H9 (cell line): ENCODE data around the gene NEMP1. TPM values are rescaled to one million over a fixed set of nuclear protein-coding genes. Genes with fewer than 3 reads are reported as not detected.

Experiments used
- DNase-seq: peaks from one replicate; pipeline ENCODE4 v3.0.0-alpha.2; 2017
- H2AFZ ChIP-seq: one replicate; pipeline ENCODE4 v1.6.1; 2013; ENCODE audit warnings: mild to moderate bottlenecking, low read length, control low read depth, moderate library complexity
- H2AK5ac ChIP-seq: 2 replicates; pipeline ENCODE4 v1.6.1; 2013; ENCODE audit warnings: low read length, control low read depth, mixed read lengths; ENCODE audit not compliant: insufficient read length
- H2BK120ac ChIP-seq: one replicate; pipeline ENCODE4 v1.6.1; 2013; ENCODE audit warnings: low read depth, mild to moderate bottlenecking, low read length, control low read depth, inconsistent platforms; ENCODE audit not compliant: poor library complexity, severe bottlenecking
- H2BK12ac ChIP-seq: 2 replicates; pipeline ENCODE4 v1.6.1; 2013; ENCODE audit warnings: low read length, control low read depth, mixed read lengths, low read depth; ENCODE audit not compliant: insufficient read length
- H2BK15ac ChIP-seq: 2 replicates; pipeline ENCODE4 v1.6.1; 2013; ENCODE audit warnings: low read depth, low read length, control low read depth
- H2BK20ac ChIP-seq: one replicate; pipeline ENCODE4 v1.6.1; 2013; ENCODE audit warnings: low read depth, mild to moderate bottlenecking, low read length, control low read depth, inconsistent platforms; ENCODE audit not compliant: poor library complexity, severe bottlenecking
- H2BK5ac ChIP-seq: 2 replicates; pipeline ENCODE4 v1.6.1; 2013; ENCODE audit warnings: low read length, control low read depth, mixed read lengths; ENCODE audit not compliant: insufficient read length
- H3K14ac ChIP-seq: 2 replicates; pipeline ENCODE4 v1.6.1; 2013; ENCODE audit warnings: low read length, control low read depth; ENCODE audit not compliant: insufficient read depth
- H3K18ac ChIP-seq: 2 replicates; pipeline ENCODE4 v1.6.1; 2013; ENCODE audit warnings: low read depth, mild to moderate bottlenecking, mixed read lengths, low read length, control low read depth; ENCODE audit not compliant: insufficient read length
- H3K23ac ChIP-seq: 2 replicates; pipeline ENCODE4 v1.6.1; 2013; ENCODE audit warnings: low read length, control low read depth, mixed read lengths, low read depth; ENCODE audit not compliant: insufficient read length
- H3K23me2 ChIP-seq: 2 replicates; pipeline ENCODE4 v1.6.1; 2013; ENCODE audit warnings: low read depth, mild to moderate bottlenecking, mixed read lengths, low read length, control low read depth; ENCODE audit not compliant: insufficient read length, poor library complexity, severe bottlenecking
- H3K27ac ChIP-seq: 2 replicates; pipeline ENCODE4 v1.5.1; 2013; ENCODE audit warnings: low read length, control low read depth, mixed read lengths, low read depth; ENCODE audit not compliant: insufficient read length
- H3K27me3 ChIP-seq: 2 replicates; pipeline ENCODE4 v1.6.1; 2013; ENCODE audit warnings: low read length, control low read depth, inconsistent platforms; ENCODE audit not compliant: insufficient read depth
- H3K4ac ChIP-seq: 2 replicates; pipeline ENCODE4 v1.6.1; 2013; ENCODE audit warnings: low read depth, mild to moderate bottlenecking, control low read depth, inconsistent platforms, low read length, moderate library complexity
- H3K4me1 ChIP-seq: 2 replicates; pipeline ENCODE4 v1.6.1; 2013; ENCODE audit warnings: low read length, control low read depth, inconsistent platforms; ENCODE audit not compliant: insufficient read depth
- H3K4me2 ChIP-seq: 2 replicates; pipeline ENCODE4 v1.6.1; 2013; ENCODE audit warnings: low read length, control low read depth, mixed read lengths; ENCODE audit not compliant: insufficient read length, insufficient read depth
- H3K56ac ChIP-seq: 2 replicates; pipeline ENCODE4 v1.6.1; 2013; ENCODE audit warnings: low read depth, mild to moderate bottlenecking, mixed read lengths, low read length, control low read depth; ENCODE audit not compliant: insufficient read length
- H3K79me1 ChIP-seq: 2 replicates; pipeline ENCODE4 v1.6.1; 2013; ENCODE audit warnings: low read depth, mild to moderate bottlenecking, moderate library complexity, low read length, control low read depth, inconsistent platforms; ENCODE audit not compliant: insufficient read depth, poor library complexity, severe bottlenecking
- H3K79me2 ChIP-seq: 2 replicates; pipeline ENCODE4 v1.6.1; 2013; ENCODE audit warnings: low read length, control low read depth, inconsistent platforms; ENCODE audit not compliant: insufficient read depth
- H3K9ac ChIP-seq: 2 replicates; pipeline ENCODE4 v1.6.1; 2013; ENCODE audit warnings: low read length, control low read depth, mixed read lengths; ENCODE audit not compliant: insufficient read length; ENCODE audit errors: extremely low read depth
- H3K9me3 ChIP-seq: one replicate; pipeline ENCODE4 v1.6.1; 2013; ENCODE audit warnings: low read depth, low read length, inconsistent platforms; ENCODE audit not compliant: control insufficient read depth
- H3T11ph ChIP-seq: one replicate; pipeline ENCODE4 v1.6.1; 2013; ENCODE audit warnings: mild to moderate bottlenecking, low read length, control low read depth, inconsistent platforms
- H4K20me1 ChIP-seq: one replicate; pipeline ENCODE4 v1.6.1; 2013; ENCODE audit not compliant: control insufficient read depth, insufficient read length, insufficient read depth
- H4K5ac ChIP-seq: 2 replicates; pipeline ENCODE4 v1.6.1; 2013; ENCODE audit warnings: low read depth, mild to moderate bottlenecking, mixed read lengths, low read length, control low read depth; ENCODE audit not compliant: insufficient read length
- H4K8ac ChIP-seq: replicated peaks from 2 replicates; pipeline ENCODE4 v1.6.1; 2013; ENCODE audit warnings: low read length, control low read depth, mixed read lengths, low read depth; ENCODE audit not compliant: insufficient read length
- H4K91ac ChIP-seq: 2 replicates; pipeline ENCODE4 v1.6.1; 2013; ENCODE audit warnings: low read depth, mild to moderate bottlenecking, moderate library complexity, mixed read lengths, low read length, control low read depth; ENCODE audit not compliant: insufficient read length
- H3K27ac Mint-ChIP-seq, 3 experiments: 2 replicates in 2 of 3; 3 replicates in 1 of 3; pipeline ENCODE4 v1.8.0; 2020 to 2021; ENCODE audit warnings: mixed read lengths in 3 of 3, mild to moderate bottlenecking in 1 of 3, moderate library complexity in 1 of 3
- H3K27me3 Mint-ChIP-seq: 2 replicates; pipeline ENCODE4 v1.8.0; 2021; ENCODE audit warnings: low read depth, mild to moderate bottlenecking, moderate library complexity, mixed read lengths
- H3K36me3 Mint-ChIP-seq, 3 experiments: 2 replicates in 2 of 3; 3 replicates in 1 of 3; pipeline ENCODE4 v1.8.0; 2020 to 2021; ENCODE audit warnings: low read depth in 3 of 3, mixed read lengths in 3 of 3; ENCODE audit not compliant: insufficient read depth in 1 of 3
- H3K4me1 Mint-ChIP-seq, 2 experiments: 2 replicates each; pipeline ENCODE4 v1.8.0; 2020; ENCODE audit warnings: mixed read lengths in 2 of 2
- H3K4me3 Mint-ChIP-seq, 2 experiments: 2 replicates in 1 of 2; 3 replicates in 1 of 2; pipeline ENCODE4 v1.8.0; 2020 to 2021; ENCODE audit warnings: mild to moderate bottlenecking in 2 of 2, mixed read lengths in 2 of 2, moderate library complexity in 1 of 2
- H3K9me3 Mint-ChIP-seq, 2 experiments: 2 replicates in 1 of 2; 3 replicates in 1 of 2; pipeline ENCODE4 v1.8.0; 2020; ENCODE audit warnings: mild to moderate bottlenecking in 2 of 2, mixed read lengths in 2 of 2, moderate library complexity in 1 of 2
- WGBS: extraction: QIAGEN DNeasy Blood & Tissue Kit; methylation state at CpG from one replicate; pipeline ENCODE4 v1.1.7; 2013; ENCODE audit warnings: missing lambda C conversion rate, low lambda C conversion rate, mixed read lengths; ENCODE audit not compliant: insufficient read length; ENCODE audit errors: extremely low coverage; 5-methylcytosine and 5-hydroxymethylcytosine counted together
- total RNA-seq: library from RNA; stranded (reverse); gene quantifications from 2 replicates; pipeline ENCODE4 v1.2.1, GENCODE V29; 2021
- TF ChIP-seq, protein P1 (sequence below): fragments of 200-600 bp; sonication (generic); conservative IDR thresholded peaks from 3 replicates; pipeline ENCODE4 v1.8.0; 2021; ENCODE audit warnings: antibody characterized with exemption, mild to moderate bottlenecking

The NEMP1 gene
- total RNA-seq, 1 experiment from 2014 or later: 50.1 TPM

DNA sequence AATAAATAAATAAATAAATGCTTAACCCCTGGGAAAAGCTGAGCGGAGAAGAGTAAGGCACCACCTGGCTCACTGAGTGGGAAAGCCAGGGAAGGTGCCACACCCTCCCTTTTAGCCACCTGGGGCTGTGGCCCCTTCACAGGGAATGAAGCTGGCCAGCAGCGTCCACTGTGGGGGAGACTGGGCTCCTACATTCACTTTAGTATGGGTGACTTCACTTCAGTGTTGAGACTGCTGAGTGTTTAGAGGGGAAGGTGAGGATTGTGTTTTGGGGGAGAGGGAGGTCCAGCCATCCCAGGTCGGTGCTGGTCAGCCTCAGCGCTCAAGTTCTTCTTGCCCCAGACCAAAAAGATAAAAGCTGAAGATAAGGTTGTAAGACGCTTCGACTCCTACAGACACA lies 11.9 kb upstream of the NEMP1 start:
- Histone ChIP-seq H2AK5ac (no peak overlapping the region), H3T11ph (no peak overlapping the region), H4K8ac (no peak overlapping the region), H3K4me2 (no peak overlapping the region), H3K27ac (no peak overlapping the region), H3K4ac (no peak overlapping the region), H3K79me1 (no peaks in the 10 kb centered on the region), H4K20me1 (no peaks in the 10 kb centered on the region), H3K27me3 (no peaks in the 10 kb centered on the region), H2AFZ (no peak overlapping the region), H3K56ac (no peak overlapping the region), H3K23ac (no peak overlapping the region), H3K23me2 (peaks cover 9% of the 10 kb centered on the region), H3K4me1 (no peaks in the 10 kb centered on the region; the same call in 1 of the 2 replicates), H3K18ac (no peak overlapping the region), H3K9ac (no peak overlapping the region), H3K14ac (no peak overlapping the region), H4K5ac (no peak overlapping the region), H2BK20ac (no peak overlapping the region), H2BK120ac (no peak overlapping the region), H2BK5ac (no peak overlapping the region), H2BK12ac (no peak overlapping the region), H3K9me3 (no peaks in the 10 kb centered on the region), H3K79me2 (no peaks in the 10 kb centered on the region; the same call in 1 of the 2 replicates), H2BK15ac (no peak overlapping the region), H4K91ac (no peak overlapping the region)
- Mint-ChIP-seq H3K36me3 (peaks cover 13 to 53% (median 39%) of the 10 kb centered on the region in 3 experiments), H3K4me3 (peak overlapping the region; percentile 89 to 93), H3K4me1 (peaks cover 54 to 63% of the 10 kb centered on the region in 2 experiments), H3K27ac (no peak overlapping the region; a peak in 1 of 7 replicates), H3K27me3 (no peaks in the 10 kb centered on the region), H3K9me3 (no peaks in the 10 kb centered on the region; a peak in 1 of 5 replicates)
- no CpG with 5 or more reads among the region's 6 CpGs for WGBS
- DNase-seq: no peak
- TF ChIP-seq, protein P1, sequence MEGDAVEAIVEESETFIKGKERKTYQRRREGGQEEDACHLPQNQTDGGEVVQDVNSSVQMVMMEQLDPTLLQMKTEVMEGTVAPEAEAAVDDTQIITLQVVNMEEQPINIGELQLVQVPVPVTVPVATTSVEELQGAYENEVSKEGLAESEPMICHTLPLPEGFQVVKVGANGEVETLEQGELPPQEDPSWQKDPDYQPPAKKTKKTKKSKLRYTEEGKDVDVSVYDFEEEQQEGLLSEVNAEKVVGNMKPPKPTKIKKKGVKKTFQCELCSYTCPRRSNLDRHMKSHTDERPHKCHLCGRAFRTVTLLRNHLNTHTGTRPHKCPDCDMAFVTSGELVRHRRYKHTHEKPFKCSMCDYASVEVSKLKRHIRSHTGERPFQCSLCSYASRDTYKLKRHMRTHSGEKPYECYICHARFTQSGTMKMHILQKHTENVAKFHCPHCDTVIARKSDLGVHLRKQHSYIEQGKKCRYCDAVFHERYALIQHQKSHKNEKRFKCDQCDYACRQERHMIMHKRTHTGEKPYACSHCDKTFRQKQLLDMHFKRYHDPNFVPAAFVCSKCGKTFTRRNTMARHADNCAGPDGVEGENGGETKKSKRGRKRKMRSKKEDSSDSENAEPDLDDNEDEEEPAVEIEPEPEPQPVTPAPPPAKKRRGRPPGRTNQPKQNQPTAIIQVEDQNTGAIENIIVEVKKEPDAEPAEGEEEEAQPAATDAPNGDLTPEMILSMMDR: no peak
